ENCODE results near the gene IRF8. TPM values are rescaled to one million over a fixed set of nuclear protein-coding genes. Genes with fewer than 3 reads are reported as not detected.

IRF8 gene
- total RNA-seq, 2 donors from 2014 or later = 6.2 to 8.2 TPM

DNA sequence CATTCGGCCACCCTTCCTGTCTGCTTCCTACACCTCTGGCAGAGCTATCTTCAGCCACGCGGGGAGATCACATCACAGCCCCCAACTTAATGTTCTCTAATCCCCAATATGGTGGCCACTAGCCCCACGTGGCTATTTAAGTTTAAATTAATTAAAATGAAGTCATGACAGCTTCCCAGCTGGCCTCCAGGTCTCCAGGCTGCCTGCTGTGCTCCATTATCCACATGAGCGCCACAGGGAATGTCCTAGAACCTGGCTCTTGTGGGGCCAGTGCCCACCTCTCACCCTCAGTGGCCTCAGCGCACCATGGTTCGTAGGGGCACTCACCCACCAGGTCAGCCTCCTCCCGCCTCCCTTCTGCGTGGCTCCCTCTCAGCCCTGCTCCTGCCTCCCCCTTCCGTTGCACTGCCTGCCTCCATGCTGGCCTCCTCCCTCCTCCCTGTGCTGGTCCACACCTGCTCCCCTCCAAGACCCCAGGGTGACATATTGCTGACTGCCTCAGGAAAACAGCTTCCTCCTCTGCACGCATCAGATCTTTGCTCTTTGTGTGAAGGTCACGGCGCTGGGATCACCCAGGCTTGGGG is 47.7 kb downstream of the IRF8 start:
- H3K27me3 ChIP-seq = no peaks in the 10 kb centered on the region
- ATAC-seq (no peak), DNase-seq (no peak)
- WGBS, 2 donors = 42 to 54% methylated on average over 13 of the region's 13 CpGs
- H3K4me1 ChIP-seq = no peaks in the 10 kb centered on the region
- TF ChIP-seq POLR2A (IDR thresholded peaks at IDR 0.05) = no peak
- TF ChIP-seq, protein P1, sequence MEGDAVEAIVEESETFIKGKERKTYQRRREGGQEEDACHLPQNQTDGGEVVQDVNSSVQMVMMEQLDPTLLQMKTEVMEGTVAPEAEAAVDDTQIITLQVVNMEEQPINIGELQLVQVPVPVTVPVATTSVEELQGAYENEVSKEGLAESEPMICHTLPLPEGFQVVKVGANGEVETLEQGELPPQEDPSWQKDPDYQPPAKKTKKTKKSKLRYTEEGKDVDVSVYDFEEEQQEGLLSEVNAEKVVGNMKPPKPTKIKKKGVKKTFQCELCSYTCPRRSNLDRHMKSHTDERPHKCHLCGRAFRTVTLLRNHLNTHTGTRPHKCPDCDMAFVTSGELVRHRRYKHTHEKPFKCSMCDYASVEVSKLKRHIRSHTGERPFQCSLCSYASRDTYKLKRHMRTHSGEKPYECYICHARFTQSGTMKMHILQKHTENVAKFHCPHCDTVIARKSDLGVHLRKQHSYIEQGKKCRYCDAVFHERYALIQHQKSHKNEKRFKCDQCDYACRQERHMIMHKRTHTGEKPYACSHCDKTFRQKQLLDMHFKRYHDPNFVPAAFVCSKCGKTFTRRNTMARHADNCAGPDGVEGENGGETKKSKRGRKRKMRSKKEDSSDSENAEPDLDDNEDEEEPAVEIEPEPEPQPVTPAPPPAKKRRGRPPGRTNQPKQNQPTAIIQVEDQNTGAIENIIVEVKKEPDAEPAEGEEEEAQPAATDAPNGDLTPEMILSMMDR (IDR thresholded peaks at IDR 0.05) = no peak
- intact Hi-C loops (cut with DNase I) = no loop called here
- no peaks in the 10 kb centered on the region for H3K36me3 ChIP-seq (replicated peaks in 1 of 2; ENCODE audit: insufficient read depth in 1 of 2, low read depth in 2 of 2)
- H3K9me3 ChIP-seq = no peaks in the 10 kb centered on the region
- no peak overlapping the region for H3K4me3 ChIP-seq
- H3K27ac ChIP-seq = no peak overlapping the region

DNA sequence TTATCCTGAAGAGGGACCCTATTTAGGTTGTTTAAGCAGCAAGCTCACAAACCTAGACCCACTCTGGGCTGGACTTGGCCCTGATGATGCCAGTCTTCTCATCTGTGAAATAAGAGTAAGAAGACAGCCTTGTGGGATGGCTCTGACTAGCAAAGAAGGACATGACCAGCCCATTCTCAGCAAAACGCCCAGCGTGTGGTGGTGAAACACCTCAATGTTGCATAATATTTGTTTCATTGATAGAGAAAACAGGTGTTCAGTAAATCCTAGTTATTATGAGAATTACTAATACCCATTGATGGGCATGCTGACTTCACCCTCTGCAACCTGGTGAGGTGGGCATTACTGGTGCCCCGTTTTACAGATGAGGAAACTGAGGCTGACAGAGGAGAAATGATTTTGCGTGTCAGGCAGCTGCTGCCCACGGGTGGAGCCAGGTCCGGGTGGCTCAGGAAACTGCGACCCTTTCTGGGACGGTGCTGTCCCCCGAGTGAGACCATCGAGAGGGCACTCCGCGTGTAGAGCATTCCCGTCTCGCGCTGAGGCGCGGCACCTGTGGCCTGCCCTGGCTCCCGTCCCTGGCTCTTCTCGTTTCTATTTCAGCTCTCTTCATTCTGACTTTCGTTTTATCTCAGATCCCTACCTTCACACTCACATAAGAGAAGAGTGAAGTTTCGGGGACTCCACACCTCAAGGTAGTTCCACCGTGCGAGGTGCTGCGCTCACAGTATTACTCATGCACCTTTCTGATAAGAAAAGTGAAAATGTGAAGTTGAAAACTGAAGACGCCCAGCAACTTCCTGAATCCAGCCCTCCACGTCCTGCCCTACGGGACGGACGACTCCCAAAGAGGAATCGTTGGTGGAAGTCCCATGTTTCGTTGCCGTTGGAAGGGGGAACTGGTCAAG is 48.5 kb downstream of the IRF8 start:
- TF ChIP-seq POLR2A (IDR thresholded peaks at IDR 0.05) = no peak
- TF ChIP-seq, protein P1 (IDR thresholded peaks at IDR 0.05) = no peak
- Histone ChIP-seq H3K4me1 (no peaks in the 10 kb centered on the region), H3K36me3 (replicated peaks in 1 of 2; ENCODE audit: insufficient read depth in 1 of 2, low read depth in 2 of 2) (no peaks in the 10 kb centered on the region), H3K27ac (no peak overlapping the region), H3K27me3 (no peaks in the 10 kb centered on the region), H3K9me3 (no peaks in the 10 kb centered on the region), H3K4me3 (no peak overlapping the region)
- ATAC-seq (no peak), DNase-seq (no peak)
- WGBS, 2 donors = 63 to 67% methylated on average over 32 of the region's 32 CpGs
- intact Hi-C loops (cut with DNase I) = no loop called here

DNA sequence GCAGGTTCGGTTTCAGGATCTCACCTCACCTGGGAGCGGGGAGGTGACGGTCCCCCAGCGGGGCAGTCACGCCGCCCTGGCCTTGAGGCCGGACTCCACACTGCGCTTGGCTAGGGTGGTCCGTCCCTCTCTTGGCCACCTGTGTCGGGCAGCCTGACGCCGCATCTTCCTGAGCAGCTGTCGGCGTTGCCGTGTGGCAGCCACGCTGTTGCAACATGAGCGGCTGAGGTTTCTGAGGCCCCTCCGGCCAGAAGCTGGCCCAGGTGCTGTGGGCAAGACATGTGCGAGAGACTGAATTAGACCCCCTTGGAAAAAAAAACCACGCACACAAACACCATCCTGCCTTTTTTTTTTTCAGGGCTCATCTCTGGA is 49.2 kb downstream of the IRF8 start:
- H3K4me3 ChIP-seq = no peak overlapping the region
- ATAC-seq (no peak), DNase-seq (no peak)
- no peaks in the 10 kb centered on the region for H3K36me3 ChIP-seq (replicated peaks in 1 of 2; ENCODE audit: insufficient read depth in 1 of 2, low read depth in 2 of 2)
- 53 to 84% methylated on average over 14 to 19 of the region's 20 CpGs for WGBS, 2 donors
- no peaks in the 10 kb centered on the region for H3K27me3 ChIP-seq
- H3K27ac ChIP-seq = no peak overlapping the region
- H3K4me1 ChIP-seq = no peaks in the 10 kb centered on the region
- H3K9me3 ChIP-seq = no peaks in the 10 kb centered on the region
- intact Hi-C loops (cut with DNase I) = no loop called here
- TF ChIP-seq, protein P1 (IDR thresholded peaks at IDR 0.05) = no peak
- no peak for TF ChIP-seq POLR2A (IDR thresholded peaks at IDR 0.05)

DNA sequence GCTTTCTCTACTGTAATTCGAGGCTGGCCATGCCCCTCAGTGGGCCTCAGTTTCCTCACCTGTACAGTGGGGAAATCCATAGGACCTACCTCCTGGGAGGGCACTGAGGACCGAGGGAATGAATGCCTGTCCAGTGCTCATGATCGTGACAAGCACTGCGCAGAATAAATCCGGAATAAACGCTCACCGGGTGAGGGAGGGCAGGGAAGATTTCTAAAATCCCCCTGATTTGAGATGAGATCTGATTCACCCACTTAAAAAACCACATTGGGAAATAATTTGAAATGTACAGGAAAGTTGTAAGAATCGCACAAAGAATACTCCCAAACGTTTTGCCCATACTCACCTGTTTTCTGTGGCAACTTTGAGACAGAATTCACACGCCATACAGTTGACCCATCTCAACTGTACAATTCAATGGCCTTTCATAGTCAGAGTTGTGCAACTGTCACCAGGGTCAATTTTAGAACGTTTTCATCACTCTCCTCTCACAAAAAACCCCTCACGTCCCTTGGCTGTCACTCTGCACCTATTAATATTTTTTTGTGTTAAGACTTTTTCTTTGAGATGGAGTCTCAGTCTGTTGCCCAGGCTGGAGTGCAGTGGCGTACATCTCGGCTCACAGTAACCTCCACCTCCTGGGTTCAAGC is 49.8 kb downstream of the IRF8 start:
- H3K36me3 ChIP-seq (replicated peaks in 1 of 2; ENCODE audit: insufficient read depth in 1 of 2, low read depth in 2 of 2) = no peaks in the 10 kb centered on the region
- WGBS, 2 donors = 59 to 60% methylated on average over 14 of the region's 14 CpGs
- H3K4me3 ChIP-seq = no peak overlapping the region
- no peak overlapping the region for H3K27ac ChIP-seq
- H3K27me3 ChIP-seq = no peaks in the 10 kb centered on the region
- intact Hi-C loops (cut with DNase I) = no loop called here
- no peaks in the 10 kb centered on the region for H3K4me1 ChIP-seq
- DNase-seq (no peak), ATAC-seq (no peak)
- no peaks in the 10 kb centered on the region for H3K9me3 ChIP-seq
- no peak for TF ChIP-seq POLR2A (IDR thresholded peaks at IDR 0.05)
- TF ChIP-seq, protein P1 (IDR thresholded peaks at IDR 0.05) = no peak
